ENCODE results near the gene KCNMA1. TPM values are rescaled to one million over a fixed set of nuclear protein-coding genes. Genes with fewer than 3 reads are reported as not detected.

KCNMA1 gene
- polyA plus RNA-seq, 4 donors, result 2.7 to 8.6 (median 7.7) TPM

DNA sequence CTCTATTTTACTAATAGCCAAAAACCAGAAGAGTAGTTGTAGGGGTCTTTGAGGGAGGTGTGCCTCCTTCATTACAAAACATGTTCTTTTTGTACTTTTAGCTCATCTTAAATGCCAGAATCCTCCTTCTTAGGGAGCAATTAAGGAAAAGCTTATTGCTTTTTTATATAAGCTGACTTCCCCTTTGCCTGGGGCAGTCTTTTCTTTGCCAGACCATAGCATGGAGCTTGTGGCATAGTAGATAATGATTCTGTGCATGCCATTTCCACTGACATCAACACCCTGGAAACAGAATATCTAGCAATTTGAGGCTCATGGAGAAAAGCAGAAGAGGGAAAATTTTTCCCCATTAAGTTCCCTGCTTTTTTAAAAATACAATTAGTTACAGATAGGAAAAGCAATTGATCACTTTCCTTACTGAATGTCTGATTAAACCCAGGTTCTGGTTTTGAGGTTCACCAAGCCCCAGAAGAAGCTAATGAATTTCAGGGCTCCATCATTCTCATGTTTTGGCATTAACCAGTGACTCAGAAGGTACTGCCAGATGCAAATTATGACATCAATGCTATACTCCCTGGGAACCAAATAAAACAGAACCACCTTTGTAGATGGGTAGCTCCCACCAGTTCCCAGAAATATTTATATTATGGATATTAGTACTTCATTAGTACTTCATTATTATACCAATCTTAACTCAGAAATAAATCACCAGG is 410.6 kb downstream of the KCNMA1 start:
- no peaks in the 10 kb centered on the region for H3K36me3 ChIP-seq (ENCODE audit: control insufficient read depth in 3 of 3, insufficient read depth in 2 of 3, low read depth in 1 of 3, low read length in 3 of 3)

DNA sequence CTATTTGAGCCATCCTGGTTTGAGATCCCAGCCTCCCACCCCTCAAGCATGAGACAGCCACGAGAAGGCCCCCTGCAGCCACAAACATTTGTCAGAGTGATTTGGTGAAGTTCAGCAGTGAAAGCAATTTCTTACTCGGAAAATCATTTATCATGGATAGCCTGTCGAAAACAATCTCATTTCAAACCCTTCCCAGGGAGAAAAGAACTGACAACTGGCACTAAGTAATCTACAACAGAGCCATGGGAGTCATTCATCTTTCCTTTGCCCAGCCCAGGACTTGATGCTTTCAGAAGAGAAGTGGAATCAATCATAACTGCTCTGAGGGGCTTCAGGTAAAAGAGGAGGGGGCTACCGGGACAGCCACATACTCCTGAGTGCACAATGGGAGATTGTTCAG is 411.2 kb downstream of the KCNMA1 start:
- no peaks in the 10 kb centered on the region for H3K9me3 ChIP-seq (ENCODE audit: control insufficient read depth in 2 of 2, insufficient read depth in 1 of 2, low read depth in 1 of 2, low read length in 1 of 2)
- H3K27me3 ChIP-seq (ENCODE audit: control insufficient read depth in 3 of 3, insufficient read depth in 3 of 3, low read length in 3 of 3), result no peaks in the 10 kb centered on the region
- DNase-seq, result no peak
- FAIRE-seq, result no peak
- H3K36me3 ChIP-seq (ENCODE audit: control insufficient read depth in 3 of 3, insufficient read depth in 2 of 3, low read depth in 1 of 3, low read length in 3 of 3), result no peaks in the 10 kb centered on the region
- no peaks in the 10 kb centered on the region for H3K4me1 ChIP-seq (ENCODE audit: control insufficient read depth in 3 of 3, insufficient read depth in 2 of 3, low read depth in 1 of 3, low read length in 2 of 3)
- 57 to 70% (median 69%) methylated on average over 4 of the region's 4 CpGs for WGBS, 3 donors
- no peak overlapping the region for H3K4me3 ChIP-seq (ENCODE audit: low read depth in 1 of 3, low read length in 3 of 3)
- H3K27ac ChIP-seq (ENCODE audit: low read depth in 1 of 3, low read length in 2 of 3), result no peak overlapping the region

More for the DNA sequence above, 410.6 kb downstream of the KCNMA1 start:
- no peak for DNase-seq
- no peak overlapping the region for H3K4me3 ChIP-seq (ENCODE audit: low read depth in 1 of 3, low read length in 3 of 3)
- no peaks in the 10 kb centered on the region for H3K27me3 ChIP-seq (ENCODE audit: control insufficient read depth in 3 of 3, insufficient read depth in 3 of 3, low read length in 3 of 3)
- no peak for FAIRE-seq
- no peaks in the 10 kb centered on the region for H3K9me3 ChIP-seq (ENCODE audit: control insufficient read depth in 2 of 2, insufficient read depth in 1 of 2, low read depth in 1 of 2, low read length in 1 of 2)
- H3K4me1 ChIP-seq (ENCODE audit: control insufficient read depth in 3 of 3, insufficient read depth in 2 of 3, low read depth in 1 of 3, low read length in 2 of 3), result no peaks in the 10 kb centered on the region
- H3K27ac ChIP-seq (ENCODE audit: low read depth in 1 of 3, low read length in 2 of 3), result no peak overlapping the region

DNA sequence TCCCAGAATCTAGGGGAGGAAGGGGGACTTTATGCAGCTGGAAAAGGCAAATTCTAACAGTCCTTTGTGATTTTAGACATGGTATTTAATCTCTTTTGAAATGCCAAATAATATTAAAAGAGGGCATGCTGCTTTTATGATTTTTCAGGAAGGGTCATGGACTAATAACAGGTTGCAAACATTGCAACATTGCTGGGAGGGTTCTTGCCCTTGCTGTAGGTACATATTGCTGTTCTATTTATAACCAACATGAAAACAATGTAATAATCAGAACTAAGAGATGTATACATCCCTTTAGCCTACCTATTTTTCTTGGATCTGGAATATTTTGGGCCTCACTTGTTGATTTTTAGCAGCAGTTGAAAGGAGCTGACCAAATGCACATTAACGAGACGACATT is 411.6 kb downstream of the KCNMA1 start:
- no peaks in the 10 kb centered on the region for H3K9me3 ChIP-seq (ENCODE audit: control insufficient read depth in 2 of 2, insufficient read depth in 1 of 2, low read depth in 1 of 2, low read length in 1 of 2)
- DNase-seq, result no peak
- no peaks in the 10 kb centered on the region for H3K36me3 ChIP-seq (ENCODE audit: control insufficient read depth in 3 of 3, insufficient read depth in 2 of 3, low read depth in 1 of 3, low read length in 3 of 3)
- no peak overlapping the region for H3K4me3 ChIP-seq (ENCODE audit: low read depth in 1 of 3, low read length in 3 of 3)
- WGBS, 3 donors, result 79 to 89% (median 86%) methylated on average over 2 of the region's 2 CpGs
- H3K4me1 ChIP-seq (ENCODE audit: control insufficient read depth in 3 of 3, insufficient read depth in 2 of 3, low read depth in 1 of 3, low read length in 2 of 3), result no peaks in the 10 kb centered on the region
- H3K27me3 ChIP-seq (ENCODE audit: control insufficient read depth in 3 of 3, insufficient read depth in 3 of 3, low read length in 3 of 3), result no peaks in the 10 kb centered on the region
- H3K27ac ChIP-seq (ENCODE audit: low read depth in 1 of 3, low read length in 2 of 3), result no peak overlapping the region
- FAIRE-seq, result no peak

DNA sequence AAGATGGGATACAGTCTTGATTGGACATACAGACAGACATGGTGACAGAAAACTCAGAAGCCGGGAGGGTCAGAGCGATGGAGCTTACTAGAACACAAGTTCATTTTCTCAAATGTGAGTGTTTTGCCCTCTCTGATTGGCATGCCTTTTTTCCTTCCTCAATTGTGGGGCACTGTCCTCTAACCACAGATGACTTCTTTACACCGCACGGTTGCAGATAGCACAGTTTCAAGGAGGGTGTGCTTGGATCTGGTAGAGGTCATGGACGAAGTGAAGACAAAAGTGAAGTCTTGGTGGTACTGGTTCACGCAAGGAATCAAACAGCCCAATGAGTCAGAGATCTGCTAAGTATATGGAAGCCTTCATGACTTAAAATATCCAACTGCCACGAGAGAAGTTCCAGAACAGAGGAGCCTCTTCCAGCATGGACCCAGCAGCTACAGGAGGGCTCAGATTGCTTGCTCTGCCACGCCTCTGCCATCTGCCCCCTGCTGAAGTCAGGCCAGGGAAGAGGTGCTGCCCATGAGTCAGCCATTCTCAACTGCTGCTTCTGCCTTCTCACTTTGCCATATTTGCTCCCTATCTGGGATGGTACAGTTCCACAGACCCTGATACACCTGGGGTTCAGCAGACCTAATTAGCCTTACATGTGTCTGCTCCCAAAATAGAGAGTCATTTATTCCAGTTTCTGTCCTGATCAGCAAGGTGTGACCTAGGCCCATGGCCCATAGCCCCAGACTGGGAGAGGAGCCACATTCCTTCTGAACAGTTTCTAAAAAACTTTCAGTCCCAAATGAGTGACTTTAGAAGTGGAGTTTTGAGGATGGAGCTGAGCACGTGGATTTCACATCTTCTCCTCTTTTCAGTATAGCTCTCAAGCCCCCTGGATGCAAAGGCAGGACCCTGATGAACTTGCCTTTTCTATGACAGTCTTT is 413.8 kb downstream of the KCNMA1 start:
- Histone ChIP-seq H3K4me1 (ENCODE audit: control insufficient read depth in 3 of 3, insufficient read depth in 2 of 3, low read depth in 1 of 3, low read length in 2 of 3) (no peaks in the 10 kb centered on the region), H3K9me3 (ENCODE audit: control insufficient read depth in 2 of 2, insufficient read depth in 1 of 2, low read depth in 1 of 2, low read length in 1 of 2) (no peaks in the 10 kb centered on the region), H3K27me3 (ENCODE audit: control insufficient read depth in 3 of 3, insufficient read depth in 3 of 3, low read length in 3 of 3) (no peaks in the 10 kb centered on the region), H3K36me3 (ENCODE audit: control insufficient read depth in 3 of 3, insufficient read depth in 2 of 3, low read depth in 1 of 3, low read length in 3 of 3) (no peaks in the 10 kb centered on the region), H3K27ac (ENCODE audit: low read depth in 1 of 3, low read length in 2 of 3) (no peak overlapping the region), H3K4me3 (ENCODE audit: low read depth in 1 of 3, low read length in 3 of 3) (no peak overlapping the region)
- FAIRE-seq (no peak), DNase-seq (no peak)
- 75 to 82% (median 80%) methylated on average over 9 of the region's 9 CpGs for WGBS, 3 donors

DNA sequence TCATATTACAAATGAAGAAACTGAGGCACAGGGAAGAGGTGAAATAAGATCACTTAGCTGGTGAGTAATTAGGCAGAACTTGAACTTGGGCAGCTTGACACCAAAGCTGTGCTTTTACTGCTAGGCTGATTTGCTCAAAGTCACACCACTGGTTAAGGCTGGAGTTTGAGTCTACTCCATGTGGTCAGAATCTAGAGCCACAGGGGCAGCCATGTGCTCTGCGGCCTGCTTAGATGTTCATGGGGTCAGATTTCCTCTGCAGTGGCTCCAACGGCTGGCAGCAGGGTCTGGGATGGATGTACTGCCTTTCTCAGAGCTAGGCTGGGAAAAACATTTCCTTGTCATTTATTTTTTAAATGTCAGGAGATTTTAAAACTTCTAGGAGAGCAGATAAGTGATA is 417.5 kb downstream of the KCNMA1 start:
- DNase-seq, result no peak
- Histone ChIP-seq H3K9me3 (ENCODE audit: control insufficient read depth in 2 of 2, insufficient read depth in 1 of 2, low read depth in 1 of 2, low read length in 1 of 2) (no peaks in the 10 kb centered on the region), H3K36me3 (ENCODE audit: control insufficient read depth in 3 of 3, insufficient read depth in 2 of 3, low read depth in 1 of 3, low read length in 3 of 3) (no peaks in the 10 kb centered on the region), H3K4me3 (ENCODE audit: low read depth in 1 of 3, low read length in 3 of 3) (no peak overlapping the region), H3K4me1 (ENCODE audit: control insufficient read depth in 3 of 3, insufficient read depth in 2 of 3, low read depth in 1 of 3, low read length in 2 of 3) (no peaks in the 10 kb centered on the region), H3K27ac (ENCODE audit: low read depth in 1 of 3, low read length in 2 of 3) (no peak overlapping the region), H3K27me3 (ENCODE audit: control insufficient read depth in 3 of 3, insufficient read depth in 3 of 3, low read length in 3 of 3) (no peaks in the 10 kb centered on the region)
- WGBS, 3 donors, result 59 to 73% (median 65%) methylated on average over 2 of the region's 2 CpGs
- FAIRE-seq, result no peak

DNA sequence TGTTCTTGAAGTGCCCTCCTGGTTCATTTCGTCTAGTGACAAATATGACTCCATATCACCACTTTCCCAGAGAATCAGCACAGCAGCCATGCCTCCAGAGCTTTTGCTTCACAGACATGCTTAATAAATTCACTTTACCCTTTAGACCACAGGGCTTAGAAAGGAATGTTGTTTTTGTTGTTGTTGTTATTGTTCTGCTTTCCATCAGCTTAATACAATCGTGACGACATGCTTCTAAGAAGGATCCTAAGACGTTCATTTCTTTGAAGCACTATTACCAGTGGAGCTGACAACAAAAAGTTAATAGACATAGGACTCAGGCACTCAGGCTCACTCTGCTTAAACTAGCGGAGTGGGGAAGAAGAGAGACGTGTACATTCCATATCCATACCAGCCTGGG is 418.6 kb downstream of the KCNMA1 start:
- FAIRE-seq (no peak), DNase-seq (no peak)
- Histone ChIP-seq H3K27me3 (ENCODE audit: control insufficient read depth in 3 of 3, insufficient read depth in 3 of 3, low read length in 3 of 3) (no peaks in the 10 kb centered on the region), H3K36me3 (ENCODE audit: control insufficient read depth in 3 of 3, insufficient read depth in 2 of 3, low read depth in 1 of 3, low read length in 3 of 3) (no peaks in the 10 kb centered on the region), H3K4me1 (ENCODE audit: control insufficient read depth in 3 of 3, insufficient read depth in 2 of 3, low read depth in 1 of 3, low read length in 2 of 3) (no peaks in the 10 kb centered on the region), H3K9me3 (ENCODE audit: control insufficient read depth in 2 of 2, insufficient read depth in 1 of 2, low read depth in 1 of 2, low read length in 1 of 2) (no peaks in the 10 kb centered on the region), H3K27ac (ENCODE audit: low read depth in 1 of 3, low read length in 2 of 3) (no peak overlapping the region), H3K4me3 (ENCODE audit: low read depth in 1 of 3, low read length in 3 of 3) (no peak overlapping the region)
- WGBS, 3 donors, result 80 to 87% (median 85%) methylated on average over 6 of the region's 6 CpGs

DNA sequence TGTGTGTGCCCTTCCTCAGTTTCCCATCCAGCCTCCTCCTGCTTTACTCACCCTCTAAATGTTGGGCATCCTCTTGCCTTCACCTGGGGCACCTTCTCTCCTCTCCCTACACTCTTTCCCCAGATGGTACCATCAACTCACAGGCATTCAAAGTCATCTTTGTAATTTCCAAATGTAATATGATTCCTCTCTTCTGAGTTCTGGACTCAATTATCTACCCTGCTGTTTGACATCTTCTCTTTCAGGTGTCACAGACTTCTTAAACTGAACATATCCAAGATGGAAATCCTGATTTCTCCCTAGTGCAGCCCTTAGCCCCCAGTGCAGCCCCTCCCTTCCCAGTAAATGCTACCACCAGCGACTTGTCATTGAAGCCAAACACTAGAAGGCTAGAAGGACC is 422.8 kb downstream of the KCNMA1 start:
- H3K27me3 ChIP-seq (ENCODE audit: control insufficient read depth in 3 of 3, insufficient read depth in 3 of 3, low read length in 3 of 3), result no peaks in the 10 kb centered on the region
- H3K9me3 ChIP-seq (ENCODE audit: control insufficient read depth in 2 of 2, insufficient read depth in 1 of 2, low read depth in 1 of 2, low read length in 1 of 2), result no peaks in the 10 kb centered on the region
- no peaks in the 10 kb centered on the region for H3K36me3 ChIP-seq (ENCODE audit: control insufficient read depth in 3 of 3, insufficient read depth in 2 of 3, low read depth in 1 of 3, low read length in 3 of 3)
- no peak for DNase-seq
- 63 to 79% (median 77%) methylated on average over 1 of the region's 1 CpG for WGBS, 3 donors
- no peak overlapping the region for H3K27ac ChIP-seq (ENCODE audit: low read depth in 1 of 3, low read length in 2 of 3)
- H3K4me1 ChIP-seq (ENCODE audit: control insufficient read depth in 3 of 3, insufficient read depth in 2 of 3, low read depth in 1 of 3, low read length in 2 of 3), result no peaks in the 10 kb centered on the region
- FAIRE-seq, result no peak
- H3K4me3 ChIP-seq (ENCODE audit: low read depth in 1 of 3, low read length in 3 of 3), result no peak overlapping the region

DNA sequence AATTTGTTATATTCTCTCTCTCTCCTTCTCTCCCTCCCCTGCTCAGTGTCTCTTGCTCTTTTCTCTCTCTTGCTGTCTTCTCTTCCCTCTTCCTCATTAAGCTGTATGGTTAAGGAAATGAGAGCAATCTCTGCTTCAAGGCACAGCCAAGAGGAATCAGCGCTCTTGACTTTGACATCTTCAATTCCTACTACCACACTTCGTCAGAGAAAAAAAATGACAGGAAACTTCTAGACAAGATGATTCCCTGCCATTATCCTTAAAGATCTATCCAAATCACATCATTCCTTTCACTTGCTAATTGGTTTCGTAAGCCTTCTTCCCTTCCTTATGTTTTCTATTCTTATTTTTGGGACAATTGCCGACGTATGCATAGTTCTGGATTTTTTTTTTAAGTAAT is 425.0 kb downstream of the KCNMA1 start:
- no peaks in the 10 kb centered on the region for H3K9me3 ChIP-seq (ENCODE audit: control insufficient read depth in 2 of 2, insufficient read depth in 1 of 2, low read depth in 1 of 2, low read length in 1 of 2)
- no peak overlapping the region for H3K27ac ChIP-seq (ENCODE audit: low read depth in 1 of 3, low read length in 2 of 3)
- FAIRE-seq (no peak), DNase-seq (no peak)
- no peaks in the 10 kb centered on the region for H3K27me3 ChIP-seq (ENCODE audit: control insufficient read depth in 3 of 3, insufficient read depth in 3 of 3, low read length in 3 of 3)
- no peak overlapping the region for H3K4me3 ChIP-seq (ENCODE audit: low read depth in 1 of 3, low read length in 3 of 3)
- H3K4me1 ChIP-seq (ENCODE audit: control insufficient read depth in 3 of 3, insufficient read depth in 2 of 3, low read depth in 1 of 3, low read length in 2 of 3), result no peaks in the 10 kb centered on the region
- 84 to 96% (median 85%) methylated on average over 5 of the region's 5 CpGs for WGBS, 3 donors
- no peaks in the 10 kb centered on the region for H3K36me3 ChIP-seq (ENCODE audit: control insufficient read depth in 3 of 3, insufficient read depth in 2 of 3, low read depth in 1 of 3, low read length in 3 of 3)

Data from small intestine (tissue), 7 donors.